ENCODE results near the gene ASXL1.
A peak's percentile ranks its signal among the peaks of the same experiment; 100 is the strongest.

ASXL1 gene

DNA sequence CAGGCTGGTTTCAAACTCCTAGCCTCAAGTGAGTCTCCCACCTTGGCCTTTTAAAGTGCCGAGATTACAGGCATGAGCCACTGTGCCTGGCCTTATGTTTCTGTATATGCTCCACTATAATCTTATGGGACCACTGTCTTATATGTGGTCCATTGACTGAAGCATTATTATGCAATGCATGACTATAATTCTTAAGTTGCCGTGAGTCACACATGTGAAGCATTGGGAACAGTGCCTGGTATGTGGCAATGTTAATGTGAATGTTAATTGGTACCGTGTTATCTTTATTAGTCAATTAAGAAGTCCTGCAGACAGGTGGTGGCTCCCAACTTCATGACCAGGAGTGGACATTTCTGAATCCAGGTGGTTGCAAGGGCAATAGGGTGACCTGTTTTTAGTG is 14.7 kb upstream of the ASXL1 start:
- no peak overlapping the region for H3K4me3 ChIP-seq (ENCODE audit: low read length in 2 of 2)
- H3K9me3 ChIP-seq (replicated peaks in 1 of 2; ENCODE audit: control insufficient read depth in 2 of 2, insufficient read depth in 1 of 2, low read depth in 1 of 2, low read length in 2 of 2) = no peaks in the 10 kb centered on the region
- no peak overlapping the region for H3K27ac ChIP-seq (replicated peaks; ENCODE audit: low read length)
- H2BK120ac ChIP-seq (ENCODE audit: low read depth, low read length) = no peak overlapping the region
- no peak overlapping the region for H3K9ac ChIP-seq (ENCODE audit: low read depth, low read length, poor library complexity)
- no peak overlapping the region for H3K18ac ChIP-seq (ENCODE audit: low read length)
- no peak overlapping the region for H2BK5ac ChIP-seq (ENCODE audit: low read length)
- DNase-seq (ENCODE audit: low spot score) = no peak
- no peaks in the 10 kb centered on the region for H3K27me3 ChIP-seq (ENCODE audit: control insufficient read depth in 3 of 3, insufficient read depth in 3 of 3, low read depth in 1 of 3, low read length in 3 of 3)
- H2AFZ ChIP-seq (ENCODE audit: low read length) = no peak overlapping the region
- no peak overlapping the region for H4K8ac ChIP-seq (ENCODE audit: low read depth, low read length)
- no peak overlapping the region for H3K4ac ChIP-seq (ENCODE audit: low read length)
- H3K14ac ChIP-seq (ENCODE audit: low read length) = no peak overlapping the region
- H3K36me3 ChIP-seq (replicated peaks in 1 of 2; ENCODE audit: control insufficient read depth in 2 of 2, insufficient read depth in 2 of 2, low read length in 2 of 2) = no peaks in the 10 kb centered on the region
- H3K4me2 ChIP-seq (ENCODE audit: insufficient read depth, low read length, poor library complexity, severe bottlenecking) = no peak overlapping the region
- H3K4me1 ChIP-seq (ENCODE audit: control insufficient read depth in 2 of 2, insufficient read depth in 1 of 2, low read depth in 1 of 2, low read length in 2 of 2) = peaks cover 8 to 18% of the 10 kb centered on the region in 2 donors
- WGBS, 2 donors (ENCODE audit: extremely low coverage in 2 of 2, insufficient read length in 2 of 2, insufficient replicate concordance in 1 of 2) = no CpG with 5 or more reads among the region's 3 CpGs
- H2BK12ac ChIP-seq (ENCODE audit: low read length) = no peak overlapping the region
- no peaks in the 10 kb centered on the region for H3K79me1 ChIP-seq (ENCODE audit: low read depth, low read length)
- no peak overlapping the region for H3K23ac ChIP-seq (ENCODE audit: low read depth, low read length, poor library complexity)
- no peak overlapping the region for H2AK5ac ChIP-seq (ENCODE audit: low read depth, low read length)
- H2BK15ac ChIP-seq (ENCODE audit: low read length) = no peak overlapping the region
- H4K91ac ChIP-seq (ENCODE audit: low read depth, low read length, poor library complexity) = no peak overlapping the region

DNA sequence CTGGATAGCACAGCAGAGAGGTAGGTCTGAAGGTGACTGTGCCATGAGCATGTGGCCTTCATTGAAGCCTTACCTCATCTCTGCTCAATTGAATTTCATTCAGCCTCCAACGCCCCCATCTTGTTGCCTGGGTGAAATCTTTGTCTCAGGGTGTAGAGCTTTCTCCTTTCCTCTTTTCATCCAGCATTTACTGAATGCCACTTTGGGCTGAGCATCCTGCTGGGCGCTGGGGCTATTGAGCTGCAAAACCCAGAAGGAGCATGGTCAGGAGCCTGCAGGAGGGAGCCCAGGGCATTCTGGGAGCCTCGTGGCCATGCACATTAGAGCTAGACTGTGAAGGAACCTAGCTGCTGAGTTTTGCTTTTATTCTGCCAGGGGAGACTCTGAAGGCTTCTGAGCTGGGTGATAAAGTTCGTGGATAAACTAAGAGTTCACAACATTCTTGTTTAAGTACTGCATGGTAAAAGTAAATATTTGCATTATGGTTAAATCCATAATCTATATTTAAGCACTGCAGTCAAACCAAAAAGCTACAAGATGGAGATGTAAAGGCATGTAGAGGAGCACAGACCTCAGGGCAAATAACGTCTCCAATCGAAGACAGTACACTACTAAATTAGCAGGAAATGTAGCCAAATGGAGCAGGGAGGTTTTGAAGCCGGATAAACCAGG is 13.2 kb upstream of the ASXL1 start:
- DNase-seq (ENCODE audit: low spot score) = no peak
- H3K23ac ChIP-seq (ENCODE audit: low read depth, low read length, poor library complexity) = no peak overlapping the region
- no peaks in the 10 kb centered on the region for H3K79me1 ChIP-seq (ENCODE audit: low read depth, low read length)
- peaks cover 8 to 13% of the 10 kb centered on the region in 2 donors for H3K4me1 ChIP-seq (ENCODE audit: control insufficient read depth in 2 of 2, insufficient read depth in 1 of 2, low read depth in 1 of 2, low read length in 2 of 2)
- WGBS, 2 donors (ENCODE audit: extremely low coverage in 2 of 2, insufficient read length in 2 of 2, insufficient replicate concordance in 1 of 2) = no CpG with 5 or more reads among the region's 7 CpGs
- no peak overlapping the region for H3K18ac ChIP-seq (ENCODE audit: low read length)
- no peak overlapping the region for H3K4ac ChIP-seq (ENCODE audit: low read length)
- H4K91ac ChIP-seq (ENCODE audit: low read depth, low read length, poor library complexity) = no peak overlapping the region
- H3K9me3 ChIP-seq (replicated peaks in 1 of 2; ENCODE audit: control insufficient read depth in 2 of 2, insufficient read depth in 1 of 2, low read depth in 1 of 2, low read length in 2 of 2) = no peaks in the 10 kb centered on the region
- H2BK12ac ChIP-seq (ENCODE audit: low read length) = no peak overlapping the region
- peak overlapping the region; percentile 53 for H3K27ac ChIP-seq (replicated peaks; ENCODE audit: low read length)
- H3K4me2 ChIP-seq (ENCODE audit: insufficient read depth, low read length, poor library complexity, severe bottlenecking) = no peak overlapping the region
- peak overlapping the region; percentile 43 for H2AFZ ChIP-seq (ENCODE audit: low read length)
- no peak overlapping the region for H2BK15ac ChIP-seq (ENCODE audit: low read length)
- no peaks in the 10 kb centered on the region for H3K27me3 ChIP-seq (ENCODE audit: control insufficient read depth in 3 of 3, insufficient read depth in 3 of 3, low read depth in 1 of 3, low read length in 3 of 3)
- no peak overlapping the region for H2AK5ac ChIP-seq (ENCODE audit: low read depth, low read length)
- H3K4me3 ChIP-seq (ENCODE audit: low read length in 2 of 2) = no peak overlapping the region
- H3K9ac ChIP-seq (ENCODE audit: low read depth, low read length, poor library complexity) = no peak overlapping the region
- H2BK120ac ChIP-seq (ENCODE audit: low read depth, low read length) = no peak overlapping the region
- H3K36me3 ChIP-seq (replicated peaks in 1 of 2; ENCODE audit: control insufficient read depth in 2 of 2, insufficient read depth in 2 of 2, low read length in 2 of 2) = no peaks in the 10 kb centered on the region
- no peak overlapping the region for H2BK5ac ChIP-seq (ENCODE audit: low read length)
- no peak overlapping the region for H4K8ac ChIP-seq (ENCODE audit: low read depth, low read length)
- no peak overlapping the region for H3K14ac ChIP-seq (ENCODE audit: low read length)

DNA sequence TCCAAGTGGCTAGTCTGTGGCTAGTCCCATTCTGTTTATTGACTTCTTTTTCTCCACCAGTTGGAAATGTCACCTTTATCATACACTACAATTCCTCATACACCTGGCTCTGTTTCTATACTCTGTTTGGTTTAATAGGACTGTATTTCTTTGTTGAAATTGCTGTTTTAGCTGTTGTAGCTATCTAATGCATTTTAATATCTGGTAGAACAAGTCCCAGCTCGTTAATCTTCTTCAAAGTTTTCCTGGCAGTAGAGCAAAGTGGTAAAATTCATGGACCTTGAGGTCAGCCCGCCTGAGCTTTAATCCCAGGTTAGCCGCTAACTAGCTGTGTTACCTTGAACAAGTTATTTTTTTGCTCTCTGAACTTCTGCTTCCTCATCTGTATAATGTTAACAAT is 9.9 kb upstream of the ASXL1 start:
- Histone ChIP-seq H2AFZ (ENCODE audit: low read length) (no peak overlapping the region), H3K23ac (ENCODE audit: low read depth, low read length, poor library complexity) (no peak overlapping the region), H2BK120ac (ENCODE audit: low read depth, low read length) (no peak overlapping the region), H3K9me3 (replicated peaks in 1 of 2; ENCODE audit: control insufficient read depth in 2 of 2, insufficient read depth in 1 of 2, low read depth in 1 of 2, low read length in 2 of 2) (no peaks in the 10 kb centered on the region), H3K27ac (replicated peaks; ENCODE audit: low read length) (no peak overlapping the region), H4K8ac (ENCODE audit: low read depth, low read length) (no peak overlapping the region), H3K9ac (ENCODE audit: low read depth, low read length, poor library complexity) (no peak overlapping the region), H2BK15ac (ENCODE audit: low read length) (no peak overlapping the region), H3K14ac (ENCODE audit: low read length) (no peak overlapping the region), H4K91ac (ENCODE audit: low read depth, low read length, poor library complexity) (no peak overlapping the region), H3K27me3 (ENCODE audit: control insufficient read depth in 3 of 3, insufficient read depth in 3 of 3, low read depth in 1 of 3, low read length in 3 of 3) (no peaks in the 10 kb centered on the region), H3K4me2 (ENCODE audit: insufficient read depth, low read length, poor library complexity, severe bottlenecking) (no peak overlapping the region), H3K36me3 (replicated peaks in 1 of 2; ENCODE audit: control insufficient read depth in 2 of 2, insufficient read depth in 2 of 2, low read length in 2 of 2) (no peaks in the 10 kb centered on the region), H3K4me1 (ENCODE audit: control insufficient read depth in 2 of 2, insufficient read depth in 1 of 2, low read depth in 1 of 2, low read length in 2 of 2) (peaks cover 8 to 15% of the 10 kb centered on the region in 2 donors), H2AK5ac (ENCODE audit: low read depth, low read length) (no peak overlapping the region), H3K4ac (ENCODE audit: low read length) (no peak overlapping the region), H3K79me1 (ENCODE audit: low read depth, low read length) (no peaks in the 10 kb centered on the region), H2BK5ac (ENCODE audit: low read length) (no peak overlapping the region), H2BK12ac (ENCODE audit: low read length) (no peak overlapping the region), H3K18ac (ENCODE audit: low read length) (no peak overlapping the region), H3K4me3 (ENCODE audit: low read length in 2 of 2) (no peak overlapping the region)
- DNase-seq (ENCODE audit: low spot score) = no peak
- no CpG with 5 or more reads among the region's 3 CpGs for WGBS, 2 donors (ENCODE audit: extremely low coverage in 2 of 2, insufficient read length in 2 of 2, insufficient replicate concordance in 1 of 2)

DNA sequence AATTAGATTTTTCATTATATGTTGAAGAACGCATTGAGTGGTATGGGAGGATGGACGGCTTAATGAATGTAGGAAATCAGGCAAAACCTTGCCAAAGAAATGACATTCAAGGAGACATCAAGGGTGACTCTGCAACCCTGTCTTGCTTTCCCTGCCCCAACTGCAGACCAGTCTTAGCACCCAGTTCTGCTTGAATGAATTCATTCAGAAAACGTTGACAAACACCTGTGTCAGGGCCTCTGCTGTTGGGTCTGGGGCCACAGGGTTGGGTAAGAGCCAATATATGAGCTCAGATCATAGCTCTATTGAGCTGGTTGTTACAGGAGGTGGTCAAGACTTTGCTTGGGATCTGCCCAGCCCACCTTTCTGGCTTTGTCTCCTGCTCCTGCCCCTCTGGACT is 7.7 kb upstream of the ASXL1 start:
- Histone ChIP-seq H3K36me3 (replicated peaks in 1 of 2; ENCODE audit: control insufficient read depth in 2 of 2, insufficient read depth in 2 of 2, low read length in 2 of 2) (no peaks in the 10 kb centered on the region), H3K4me3 (ENCODE audit: low read length in 2 of 2) (no peak overlapping the region), H3K14ac (ENCODE audit: low read length) (no peak overlapping the region), H3K4me2 (ENCODE audit: insufficient read depth, low read length, poor library complexity, severe bottlenecking) (no peak overlapping the region), H3K4me1 (ENCODE audit: control insufficient read depth in 2 of 2, insufficient read depth in 1 of 2, low read depth in 1 of 2, low read length in 2 of 2) (peaks cover 0 to 4% of the 10 kb centered on the region in 2 donors), H2AFZ (ENCODE audit: low read length) (no peak overlapping the region), H2BK15ac (ENCODE audit: low read length) (no peak overlapping the region), H2BK12ac (ENCODE audit: low read length) (no peak overlapping the region), H3K18ac (ENCODE audit: low read length) (no peak overlapping the region), H2BK5ac (ENCODE audit: low read length) (no peak overlapping the region), H3K23ac (ENCODE audit: low read depth, low read length, poor library complexity) (no peak overlapping the region), H4K8ac (ENCODE audit: low read depth, low read length) (no peak overlapping the region), H3K79me1 (ENCODE audit: low read depth, low read length) (no peaks in the 10 kb centered on the region), H3K9ac (ENCODE audit: low read depth, low read length, poor library complexity) (no peak overlapping the region), H3K27me3 (ENCODE audit: control insufficient read depth in 3 of 3, insufficient read depth in 3 of 3, low read depth in 1 of 3, low read length in 3 of 3) (no peaks in the 10 kb centered on the region), H3K9me3 (replicated peaks in 1 of 2; ENCODE audit: control insufficient read depth in 2 of 2, insufficient read depth in 1 of 2, low read depth in 1 of 2, low read length in 2 of 2) (no peaks in the 10 kb centered on the region), H2BK120ac (ENCODE audit: low read depth, low read length) (no peak overlapping the region), H3K4ac (ENCODE audit: low read length) (no peak overlapping the region), H3K27ac (replicated peaks; ENCODE audit: low read length) (no peak overlapping the region), H4K91ac (ENCODE audit: low read depth, low read length, poor library complexity) (no peak overlapping the region), H2AK5ac (ENCODE audit: low read depth, low read length) (no peak overlapping the region)
- DNase-seq (ENCODE audit: low spot score) = no peak
- no CpG with 5 or more reads among the region's 3 CpGs for WGBS, 2 donors (ENCODE audit: extremely low coverage in 2 of 2, insufficient read length in 2 of 2, insufficient replicate concordance in 1 of 2)
